ACHN (cell line): ENCODE measurements around the gene TFCP2L1.
"Not testable (repeated sequence)": the region's sequence is repeated elsewhere in the genome, so short reads cannot be mapped to it uniquely, and the experiment has no call there.

ENCODE experiments used
- DNase-seq: peaks from one replicate; pipeline ENCODE4 v3.0.0-alpha.2; 2015
- in situ Hi-C: cut with HindIII; loops from 2 replicates; pipeline ENCODE4 v1.10.0; 2017; ENCODE audit warnings: low sequenced_read_pairs, low pct_ligation_motif_present, low pct_unique_long_range_greater_than_20kb

TFCP2L1 gene

DNA sequence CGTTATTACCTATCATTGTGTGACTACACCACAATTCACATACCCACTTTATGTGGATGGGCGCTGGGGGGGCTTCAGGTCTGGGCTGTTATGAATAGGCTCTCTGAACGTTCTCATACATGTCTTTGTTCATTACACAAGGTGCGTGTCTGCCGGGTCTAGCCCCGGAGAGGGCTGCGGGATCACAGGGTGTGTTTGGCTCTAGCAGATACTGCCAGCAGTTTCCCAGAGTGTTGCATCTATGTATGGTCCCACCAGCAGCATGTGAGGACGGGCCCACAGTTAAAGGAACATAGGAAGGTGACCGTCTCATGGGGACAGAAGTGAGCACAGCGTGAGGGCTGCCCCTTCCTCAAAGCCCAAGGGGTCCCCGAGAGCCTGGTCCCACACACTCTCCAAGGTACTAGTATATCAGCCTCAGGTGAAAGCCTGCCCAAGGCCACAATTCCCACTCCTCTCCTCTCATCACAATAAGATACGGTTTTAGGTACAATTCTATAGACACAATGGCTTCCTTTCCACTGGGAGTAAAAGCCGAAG is 48.8 kb downstream of the TFCP2L1 start:
- in situ Hi-C loops, result no loop called here
- DNase-seq, result no peak

GRCh38 chr2:121235542-121235941 is 49.5 kb downstream of the TFCP2L1 start:
- in situ Hi-C loops, result no loop called here
- DNase-seq, result no peak

DNA sequence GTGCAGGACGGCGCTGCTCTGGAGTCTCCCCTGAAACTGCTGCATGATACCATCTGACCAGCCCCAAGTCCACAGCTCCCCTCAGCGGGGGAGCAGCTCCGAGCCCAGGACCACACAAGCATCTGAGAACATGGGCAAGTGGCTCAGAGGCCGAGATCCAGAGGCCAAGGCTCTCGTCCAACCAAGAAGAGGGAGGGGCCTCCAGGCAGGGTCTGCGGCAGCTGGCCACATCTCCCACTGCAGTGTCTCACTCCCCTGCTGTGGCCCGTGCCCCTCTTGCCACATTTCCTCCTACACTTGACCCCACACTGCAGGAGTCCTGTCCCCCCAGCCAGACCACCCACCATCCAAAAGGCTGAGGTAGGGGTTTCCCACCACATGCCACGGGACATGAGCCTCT is 50.2 kb downstream of the TFCP2L1 start:
- DNase-seq, result no peak
- in situ Hi-C loops, result no loop called here

DNA sequence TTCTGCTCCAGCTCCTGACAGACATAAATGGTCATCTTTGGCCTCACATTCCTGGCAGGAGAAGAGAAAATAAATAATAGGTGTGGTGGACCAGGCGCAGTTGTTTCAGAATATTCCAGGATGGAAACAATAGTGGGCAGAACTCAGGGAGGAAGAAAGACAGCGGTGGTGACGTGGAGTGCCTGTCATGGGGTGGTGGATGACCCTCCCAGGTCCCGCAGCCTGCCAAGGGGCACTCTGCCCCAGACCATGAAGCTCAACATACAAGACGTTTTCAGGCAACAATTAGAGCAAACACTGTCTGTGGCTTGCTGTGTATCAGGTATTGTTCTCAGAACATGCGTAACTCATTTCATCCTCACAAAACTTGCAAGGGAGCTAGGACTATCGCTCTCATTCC is 50.9 kb downstream of the TFCP2L1 start:
- DNase-seq, result no peak
- in situ Hi-C loops, result no loop called here

- in situ Hi-C loops, result no loop called here
- DNase-seq, result no peak
These were observed 51.4 kb downstream of the TFCP2L1 start for GRCh38 chr2:121233486-121234110.

DNA sequence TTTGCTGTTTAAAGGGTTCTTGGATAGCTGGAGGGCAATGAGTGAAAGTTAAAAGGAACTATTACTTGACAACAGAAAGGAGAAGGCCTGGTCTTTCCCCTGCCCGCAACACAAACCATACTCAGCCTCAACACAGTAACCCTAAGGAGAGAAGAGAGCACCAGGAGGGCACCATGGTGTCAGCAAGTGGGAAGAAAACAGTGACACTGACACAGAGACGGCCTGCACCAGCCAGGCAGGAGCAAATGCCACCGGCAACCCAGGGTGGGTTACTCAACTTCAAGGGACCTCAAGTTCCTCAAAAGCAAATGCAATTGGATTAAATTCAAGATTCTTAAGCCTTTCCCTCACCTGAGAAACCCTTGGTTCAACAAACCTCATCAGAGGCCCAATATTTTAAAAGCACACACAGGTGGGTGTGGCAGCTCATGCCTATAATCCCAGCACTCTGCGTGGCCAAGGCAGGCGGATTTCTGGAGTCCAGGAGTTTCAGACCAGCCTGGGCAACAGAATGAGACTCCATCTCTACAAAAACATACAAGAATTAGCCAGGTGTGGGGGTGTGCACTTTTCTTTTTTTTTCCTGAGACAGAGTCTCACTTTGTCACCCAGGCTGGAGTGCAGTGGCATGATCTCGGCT is 52.3 kb downstream of the TFCP2L1 start:
- in situ Hi-C loops, result no loop called here
- DNase-seq, result no peak

- DNase-seq, result no peak
- in situ Hi-C loops, result no loop called here
These were observed 53.5 kb downstream of the TFCP2L1 start for GRCh38 chr2:121231385-121232000.

- in situ Hi-C loops, result no loop called here
These were observed 56.5 kb downstream of the TFCP2L1 start for GRCh38 chr2:121228521-121228920.

DNA sequence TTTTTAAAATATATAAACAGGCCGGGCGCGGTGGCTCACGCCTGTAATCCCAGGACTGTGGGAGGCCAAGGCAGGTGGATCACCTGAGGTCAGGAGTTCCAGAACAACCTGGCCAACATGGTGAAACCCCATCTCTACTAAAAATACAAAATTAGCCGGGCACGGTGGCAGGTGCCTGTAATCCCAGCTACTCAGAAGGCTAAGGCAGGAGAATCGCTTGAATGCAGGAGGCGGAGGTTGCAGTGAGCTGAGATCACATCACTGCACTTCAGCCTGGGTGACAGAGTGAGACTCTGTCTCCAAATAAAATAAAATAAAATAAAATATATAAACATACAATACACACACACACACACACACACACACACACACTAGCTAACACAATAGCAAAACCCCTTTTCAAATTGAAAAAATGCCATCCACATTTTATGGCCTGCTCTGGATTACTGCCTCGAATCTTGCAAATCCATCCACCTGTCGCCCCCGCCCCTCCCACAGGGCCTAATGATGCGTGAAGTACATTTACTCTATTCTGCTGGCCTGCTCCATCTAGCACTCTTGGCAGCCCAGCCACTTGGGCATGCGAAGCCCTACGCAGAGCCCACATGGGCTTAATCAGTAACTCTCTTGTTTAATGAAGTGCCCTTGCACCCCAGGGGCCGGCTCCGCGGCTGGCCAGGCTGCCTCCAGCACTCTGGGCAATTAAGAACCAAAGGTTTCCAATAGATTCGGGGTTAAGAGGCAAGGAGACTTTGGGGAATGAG is 57.4 kb downstream of the TFCP2L1 start:
- peak; percentile 96 for DNase-seq
- in situ Hi-C loops, result not testable (repeated sequence)

More at GRCh38 chr2:121228521-121228920, 56.5 kb downstream of the TFCP2L1 start:
- DNase-seq, result peak; percentile 71

- in situ Hi-C loops, DNase-seq: not testable (repeated sequence)
These were observed 59.3 kb downstream of the TFCP2L1 start for GRCh38 chr2:121225681-121226080.

DNA sequence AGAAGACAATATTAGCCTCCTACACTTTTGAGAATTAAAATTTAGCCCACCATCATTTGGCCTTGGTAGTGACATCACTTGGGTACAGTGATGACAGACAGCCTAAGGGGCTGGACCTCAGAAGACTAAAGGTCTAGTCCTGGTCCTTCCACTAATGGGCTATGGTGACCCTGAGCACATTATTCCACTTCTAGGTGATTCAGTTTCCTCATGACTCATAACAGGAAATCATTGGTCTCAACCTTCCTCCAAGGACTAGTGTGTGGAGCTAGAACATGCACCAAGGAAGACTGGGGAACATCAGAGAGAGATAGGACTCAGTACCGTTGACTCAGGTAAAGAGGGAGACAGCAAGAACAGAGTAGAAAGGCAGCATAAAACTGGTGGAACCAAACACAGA is 64.0 kb downstream of the TFCP2L1 start:
- DNase-seq, result peak; percentile 66
- in situ Hi-C loops, result no loop called here

DNA sequence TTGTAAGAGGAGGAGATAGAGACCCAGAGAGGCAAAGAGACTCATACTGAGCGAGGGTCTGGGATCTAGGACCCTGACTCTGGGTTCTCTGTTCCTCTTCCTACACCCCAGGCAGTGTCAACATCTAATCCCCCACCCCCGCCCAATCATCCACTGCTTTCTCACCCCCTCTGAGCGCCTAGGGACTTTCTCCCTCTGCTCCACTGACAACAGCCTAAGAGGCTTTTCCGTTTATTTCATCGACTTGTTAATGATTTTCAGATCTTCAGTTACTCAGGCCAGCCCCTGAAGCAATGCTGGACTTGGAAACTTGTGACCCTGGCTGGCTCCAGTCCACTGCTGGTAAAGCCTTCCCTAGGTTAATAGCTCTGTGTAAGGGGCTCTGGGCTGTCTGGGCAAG is 65.1 kb downstream of the TFCP2L1 start:
- in situ Hi-C loops, result no loop called here
- DNase-seq, result peak; percentile 64

DNA sequence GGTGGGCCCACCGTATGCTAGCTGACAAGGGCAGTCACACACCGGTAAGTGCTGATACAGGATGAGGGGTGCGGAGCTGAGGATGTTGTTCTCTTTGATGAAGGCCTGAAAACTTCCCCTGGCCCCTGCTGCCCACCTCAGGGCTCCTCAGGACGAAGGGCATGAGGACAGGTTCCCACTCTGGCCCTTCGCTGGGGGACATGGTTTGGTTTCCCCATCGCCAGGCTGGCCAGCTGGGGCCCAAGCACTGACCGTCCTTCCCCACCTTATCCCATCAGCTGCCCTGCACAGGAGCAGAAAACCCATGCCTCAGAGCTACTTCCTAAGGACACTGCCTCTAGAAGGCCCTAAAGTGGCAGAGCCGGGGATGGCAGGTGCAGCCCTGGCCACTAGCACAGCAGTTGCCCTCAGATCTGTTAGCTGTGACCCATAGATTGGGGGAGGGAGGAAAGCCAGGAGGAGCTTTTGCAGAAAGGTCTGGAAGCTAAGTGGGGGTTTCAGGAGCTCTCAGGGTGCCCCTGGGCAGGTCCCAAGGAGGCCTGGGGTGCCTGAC is 66.5 kb downstream of the TFCP2L1 start:
- in situ Hi-C loops, result no loop called here
- DNase-seq, result no peak

- no peak for DNase-seq
- in situ Hi-C loops, result no loop called here
These were observed 67.4 kb downstream of the TFCP2L1 start for GRCh38 chr2:121217627-121218026.

- DNase-seq, result no peak
- in situ Hi-C loops, result no loop called here
These were observed 70.7 kb downstream of the TFCP2L1 start for GRCh38 chr2:121214296-121214695.

GRCh38 chr2:121213386-121213785 is 71.6 kb downstream of the TFCP2L1 start:
- no peak for DNase-seq
- in situ Hi-C loops, result no loop called here

- in situ Hi-C loops, result no loop called here
- DNase-seq, result no peak
These were observed 72.2 kb downstream of the TFCP2L1 start for GRCh38 chr2:121212661-121213325.

DNA sequence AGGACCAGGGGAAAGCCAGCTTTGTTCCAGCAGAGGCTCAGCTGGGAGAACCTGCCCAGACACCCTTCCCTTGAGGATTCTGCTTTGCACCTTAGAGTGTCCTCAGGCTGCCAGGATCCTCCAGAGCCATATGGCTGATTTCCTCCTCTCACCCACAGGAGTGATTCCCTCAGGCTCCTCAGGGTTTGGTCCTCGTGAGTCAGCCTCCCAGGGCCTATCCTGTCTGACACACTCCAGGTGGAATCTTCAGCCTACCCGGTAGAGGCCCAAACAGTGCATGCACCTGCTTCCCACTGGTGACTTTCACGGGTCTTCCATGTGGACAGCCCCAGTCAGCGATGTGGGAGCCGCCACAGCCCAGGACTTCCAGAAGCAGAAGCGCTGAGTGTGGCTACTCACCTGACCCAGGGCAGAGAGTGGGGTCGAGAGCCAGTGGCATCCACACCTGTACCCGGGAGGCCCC is 73.3 kb downstream of the TFCP2L1 start:
- in situ Hi-C loops, result no loop called here
- DNase-seq, result no peak
